SK-N-SH treated with all-trans-retinoic acid at 6 μM for 48 hours (cell line): ENCODE measurements around the gene ST3GAL3.

Experiments used
- ATAC-seq: fragments of 200-7000 bp; cut with Tn5 transposase; 3 replicates; pipeline ENCODE4 v1.9.1; 2020; ENCODE audit warnings: mild to moderate bottlenecking, moderate library complexity
- BACH2 ChIP-seq: fragments of 250-450 bp; sonication (Bioruptor Pico); IDR thresholded peaks from 2 replicates; pipeline ENCODE4 v1.9.0; 2021; ENCODE audit warnings: mild to moderate bottlenecking, borderline replicate concordance
- CREB5 ChIP-seq: fragments of 250-450 bp; sonication (Bioruptor Pico); IDR thresholded peaks from 2 replicates; pipeline ENCODE4 v1.5.1; 2020; ENCODE audit warnings: low read depth, mild to moderate bottlenecking, moderate library complexity
- CSDC2 ChIP-seq: fragments of 250-450 bp; sonication (Bioruptor Pico); IDR thresholded peaks from 2 replicates; pipeline ENCODE4 v1.5.0; 2020; ENCODE audit warnings: mild to moderate bottlenecking, moderate library complexity
- CSRNP3 ChIP-seq: fragments of 250-450 bp; sonication (Bioruptor Pico); IDR thresholded peaks from 2 replicates; pipeline ENCODE4 v1.5.1; 2021; ENCODE audit warnings: mild to moderate bottlenecking, moderate library complexity
- GLIS3 ChIP-seq: fragments of 250-450 bp; sonication (Bioruptor Pico); IDR thresholded peaks from 2 replicates; pipeline ENCODE4 v1.5.0; 2020; ENCODE audit warnings: mild to moderate bottlenecking, moderate library complexity
- ISL1 ChIP-seq: fragments of 250-450 bp; sonication (Bioruptor Pico); IDR thresholded peaks from 2 replicates; pipeline ENCODE4 v2.1.2; 2022; ENCODE audit warnings: mild to moderate bottlenecking, moderate library complexity
- OSR1 ChIP-seq: fragments of 250-450 bp; sonication (Bioruptor Pico); IDR thresholded peaks from 2 replicates; pipeline ENCODE4 v1.8.0; 2022; ENCODE audit warnings: moderate library complexity, mild to moderate bottlenecking, inconsistent platforms
- PATZ1 ChIP-seq: fragments of 250-450 bp; sonication (Bioruptor Pico); IDR thresholded peaks from 2 replicates; pipeline ENCODE4 v1.8.0; 2020; ENCODE audit warnings: mild to moderate bottlenecking, moderate library complexity, borderline replicate concordance
- POU6F1 ChIP-seq: fragments of 250-450 bp; sonication (Bioruptor Pico); IDR thresholded peaks from 2 replicates; pipeline ENCODE4 v1.8.0; 2021; ENCODE audit warnings: low read depth, mild to moderate bottlenecking, moderate library complexity, borderline replicate concordance
- PPARA ChIP-seq: fragments of 250-450 bp; sonication (Bioruptor Pico); IDR thresholded peaks from 2 replicates; pipeline ENCODE4 v1.5.0; 2020; ENCODE audit warnings: mild to moderate bottlenecking, borderline replicate concordance
- RARB ChIP-seq: fragments of 250-450 bp; sonication (Bioruptor Pico); IDR thresholded peaks from 2 replicates; pipeline ENCODE4 v1.8.0; 2021; ENCODE audit warnings: mild to moderate bottlenecking, moderate library complexity
- SNAI2 ChIP-seq: fragments of 250-450 bp; sonication (Bioruptor Pico); IDR thresholded peaks from 2 replicates; pipeline ENCODE4 v1.5.0; 2020; ENCODE audit warnings: mild to moderate bottlenecking, moderate library complexity
- TCF4 ChIP-seq: fragments of 250-450 bp; sonication (Bioruptor Pico); IDR thresholded peaks from 2 replicates; pipeline ENCODE4 v1.8.0; 2021; ENCODE audit warnings: mild to moderate bottlenecking, moderate library complexity, borderline replicate concordance
- TOX ChIP-seq: fragments of 250-450 bp; sonication (Bioruptor Pico); IDR thresholded peaks from 2 replicates; pipeline ENCODE4 v1.8.0; 2021; ENCODE audit warnings: mild to moderate bottlenecking, moderate library complexity, borderline replicate concordance
- TSHZ2 ChIP-seq: fragments of 250-450 bp; sonication (Bioruptor Pico); IDR thresholded peaks from 2 replicates; pipeline ENCODE4 v1.5.0; 2020; ENCODE audit warnings: mild to moderate bottlenecking, moderate library complexity
- ZC3H10 ChIP-seq: fragments of 250-450 bp; sonication (Bioruptor Pico); IDR thresholded peaks from 2 replicates; pipeline ENCODE4 v1.5.1; 2021; ENCODE audit warnings: mild to moderate bottlenecking, moderate library complexity
- ZFP3 ChIP-seq: fragments of 250-450 bp; sonication (Bioruptor Pico); IDR thresholded peaks from 2 replicates; pipeline ENCODE4 v1.5.0; 2020; ENCODE audit warnings: mild to moderate bottlenecking, moderate library complexity
- ZFP30 ChIP-seq: fragments of 450-650 bp; formaldehyde crosslinking; IDR thresholded peaks from 2 replicates; pipeline ENCODE4 v1.5.0; 2022; ENCODE audit warnings: mild to moderate bottlenecking, moderate library complexity
- ZNF565 ChIP-seq: fragments of 450-650 bp; formaldehyde crosslinking; conservative IDR thresholded peaks from 2 replicates; pipeline ENCODE4 v1.5.0; 2020; ENCODE audit warnings: low read depth, mild to moderate bottlenecking, moderate library complexity
- ZNF70 ChIP-seq: fragments of 450-650 bp; formaldehyde crosslinking; IDR thresholded peaks from 2 replicates; pipeline ENCODE4 v1.5.0; 2020; ENCODE audit warnings: mild to moderate bottlenecking, moderate library complexity
- ZNF8 ChIP-seq: fragments of 450-650 bp; formaldehyde crosslinking; IDR thresholded peaks from 2 replicates; pipeline ENCODE4 v1.5.0; 2020; ENCODE audit warnings: mild to moderate bottlenecking, moderate library complexity

Gene ST3GAL3

GRCh38 chr1:43908858-43909257 lies 201.5 kb downstream of the ST3GAL3 start:
- no peak for ATAC-seq
- TF ChIP-seq ISL1 (CRISPR knock-in tag): no peak
- no peak for TF ChIP-seq GLIS3 (CRISPR knock-in tag)
- no peak for TF ChIP-seq CREB5 (CRISPR knock-in tag)
- no peak for TF ChIP-seq SNAI2 (CRISPR knock-in tag)
- TF ChIP-seq ZNF565 (CRISPR knock-in tag): no peak
- no peak for TF ChIP-seq PATZ1 (CRISPR knock-in tag)
- no peak for TF ChIP-seq TOX (CRISPR knock-in tag)
- no peak for TF ChIP-seq RARB
- no peak for TF ChIP-seq ZNF70 (CRISPR knock-in tag)
- no peak for TF ChIP-seq PPARA
- no peak for TF ChIP-seq ZC3H10
- no peak for TF ChIP-seq ZFP3
- TF ChIP-seq BACH2 (CRISPR knock-in tag): no peak

GRCh38 chr1:43910343-43910742 lies 203.0 kb downstream of the ST3GAL3 start:
- no peak for ATAC-seq
- TF ChIP-seq ZNF565 (CRISPR knock-in tag) (no peak), RARB (no peak), GLIS3 (CRISPR knock-in tag) (no peak), TCF4 (CRISPR knock-in tag) (no peak), ZNF8 (CRISPR knock-in tag) (no peak), SNAI2 (CRISPR knock-in tag) (no peak), CSDC2 (CRISPR knock-in tag) (no peak), TOX (CRISPR knock-in tag) (no peak), CREB5 (CRISPR knock-in tag) (no peak), ZFP30 (CRISPR knock-in tag) (no peak), ZNF70 (CRISPR knock-in tag) (no peak), POU6F1 (CRISPR knock-in tag) (no peak), CSRNP3 (CRISPR knock-in tag) (no peak), TSHZ2 (CRISPR knock-in tag) (no peak), BACH2 (CRISPR knock-in tag) (no peak), ISL1 (CRISPR knock-in tag) (no peak), PATZ1 (CRISPR knock-in tag) (no peak), OSR1 (CRISPR knock-in tag) (no peak), ZC3H10 (no peak)
